ENCODE data around the gene MMP20.
"Not testable (repeated sequence)": the region's sequence is repeated elsewhere in the genome, so short reads cannot be mapped to it uniquely, and the experiment has no call there.

MMP20 gene, protein sequence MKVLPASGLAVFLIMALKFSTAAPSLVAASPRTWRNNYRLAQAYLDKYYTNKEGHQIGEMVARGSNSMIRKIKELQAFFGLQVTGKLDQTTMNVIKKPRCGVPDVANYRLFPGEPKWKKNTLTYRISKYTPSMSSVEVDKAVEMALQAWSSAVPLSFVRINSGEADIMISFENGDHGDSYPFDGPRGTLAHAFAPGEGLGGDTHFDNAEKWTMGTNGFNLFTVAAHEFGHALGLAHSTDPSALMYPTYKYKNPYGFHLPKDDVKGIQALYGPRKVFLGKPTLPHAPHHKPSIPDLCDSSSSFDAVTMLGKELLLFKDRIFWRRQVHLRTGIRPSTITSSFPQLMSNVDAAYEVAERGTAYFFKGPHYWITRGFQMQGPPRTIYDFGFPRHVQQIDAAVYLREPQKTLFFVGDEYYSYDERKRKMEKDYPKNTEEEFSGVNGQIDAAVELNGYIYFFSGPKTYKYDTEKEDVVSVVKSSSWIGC

DNA sequence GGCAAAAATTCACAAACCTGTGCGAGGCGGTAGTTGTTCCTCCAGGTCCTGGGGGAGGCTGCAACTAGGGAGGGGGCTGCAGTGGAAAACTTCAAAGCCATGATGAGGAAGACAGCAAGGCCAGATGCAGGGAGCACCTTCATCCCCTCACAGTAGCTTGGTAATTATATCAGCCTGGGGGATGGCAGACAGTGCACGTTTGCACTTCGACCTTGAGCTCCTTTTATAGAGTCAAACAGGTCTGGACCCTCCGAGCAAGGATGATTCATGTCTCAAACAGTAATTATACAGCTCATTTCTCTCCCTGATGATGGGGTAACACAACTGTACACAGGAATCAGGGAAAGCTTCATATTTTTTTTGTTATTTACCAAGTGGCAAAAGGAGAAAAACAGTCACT, at the start of gene MMP20:
MMP20 (minus strand) TSS at position 156 of the 400 bp plus-strand sequence; CDS start at position 143, 13 bp downstream.
- no peak for DNase-seq (ENCODE audit: low read depth)

DNA sequence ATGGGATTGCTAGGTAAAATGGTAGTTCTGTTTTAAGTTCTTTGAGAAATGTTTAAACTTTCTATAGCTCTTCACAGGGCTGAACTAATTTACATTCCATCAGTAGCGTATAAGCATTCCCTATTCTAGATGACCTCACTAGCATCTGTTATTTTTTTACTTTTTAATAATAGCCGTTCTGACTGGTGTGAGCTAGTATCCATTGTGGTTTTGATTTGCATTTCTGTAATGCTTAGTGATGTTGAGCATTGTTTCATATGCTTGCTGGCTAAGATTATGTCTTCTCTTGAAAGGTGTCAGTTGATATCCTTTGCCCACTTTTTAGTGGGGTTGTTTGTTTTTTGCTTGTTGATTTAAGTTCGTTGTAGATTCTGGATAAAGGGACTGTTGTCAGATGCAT, 44.5 kb upstream of the MMP20 start:
- DNase-seq (ENCODE audit: low read depth): no peak

DNA sequence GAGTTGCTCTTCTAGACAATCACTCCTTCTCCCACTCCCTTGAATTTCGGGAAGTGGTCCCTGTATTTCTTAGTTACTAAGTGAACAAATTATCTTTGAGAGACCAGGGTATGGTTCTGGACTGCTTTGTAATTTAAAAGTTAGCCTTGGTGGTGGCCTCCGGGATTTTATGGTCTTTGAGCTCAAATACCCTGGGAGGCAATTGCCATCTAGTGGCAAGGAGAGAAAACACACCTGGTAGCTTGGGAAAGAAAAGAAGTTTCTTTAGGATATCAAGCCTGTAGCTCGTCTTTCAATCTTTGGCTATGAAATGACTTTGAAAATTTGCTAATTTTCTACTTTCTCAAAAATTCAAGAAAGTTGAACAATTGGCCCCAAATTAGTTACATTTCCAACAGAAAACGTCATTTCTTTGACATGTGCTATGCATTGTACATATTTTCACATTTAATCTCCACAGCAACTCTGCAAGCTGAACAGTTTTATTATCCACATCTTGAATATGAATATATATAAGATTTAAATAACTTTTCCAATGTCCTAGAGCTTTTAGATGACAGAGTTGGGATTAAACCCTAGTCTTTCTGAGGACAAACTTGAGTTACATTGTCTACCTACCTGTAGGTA, 41.3 kb upstream of the MMP20 start:
- no peak for DNase-seq (ENCODE audit: low read depth)

DNA sequence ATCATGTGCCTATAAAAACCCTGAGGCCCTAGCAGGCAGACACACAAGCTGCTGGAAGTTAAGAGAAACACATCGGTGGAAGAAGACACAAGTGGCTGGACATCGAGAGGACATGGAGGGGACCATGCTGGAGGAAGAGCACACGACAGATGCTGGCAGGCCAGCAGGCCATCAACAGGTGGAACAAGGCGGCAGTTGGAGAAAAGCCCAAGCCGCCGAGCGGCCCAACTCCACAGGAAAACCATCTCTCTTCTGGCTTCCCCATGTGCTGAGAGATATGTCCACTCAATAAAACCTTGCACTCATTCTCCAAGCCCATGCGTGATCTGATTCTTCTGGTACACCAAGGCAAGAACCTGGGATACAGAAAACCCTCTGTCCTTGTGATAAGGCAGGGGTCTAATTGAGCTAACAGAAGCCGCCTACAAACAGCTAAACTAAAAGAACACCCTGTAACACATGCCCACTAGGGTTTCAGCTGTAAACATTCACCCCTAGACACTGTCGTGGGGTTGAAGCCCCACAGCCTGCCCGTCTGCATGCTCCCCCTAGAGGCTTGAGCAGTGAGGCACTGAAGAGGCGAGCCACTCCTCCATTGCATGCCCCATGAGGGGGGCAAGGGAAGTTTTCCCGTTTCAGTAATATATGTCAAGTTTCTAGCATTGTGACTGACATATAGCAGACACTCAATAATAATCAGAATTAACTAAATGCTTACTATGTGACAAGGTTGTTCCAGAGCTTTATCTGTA, 39.0 kb upstream of the MMP20 start:
- DNase-seq (ENCODE audit: low read depth): no peak

DNA sequence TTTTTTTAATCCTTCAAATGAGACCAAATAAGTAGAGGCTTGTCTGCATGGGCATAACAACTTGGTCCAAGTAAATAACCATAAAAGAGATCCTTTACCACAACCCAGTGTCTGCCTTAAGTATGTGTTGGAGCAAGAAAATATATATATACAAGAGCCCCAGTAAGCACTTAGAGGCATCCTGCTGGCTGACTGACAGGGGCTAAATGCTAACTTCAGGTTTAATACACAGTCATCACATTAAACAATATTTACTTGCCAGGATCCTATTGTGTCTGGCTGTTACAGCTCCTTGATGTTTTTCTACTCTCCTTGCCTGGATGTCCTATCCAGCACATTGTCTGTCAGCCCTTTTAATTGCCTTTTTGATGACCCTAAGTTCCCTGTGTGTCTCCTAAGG, 37.5 kb upstream of the MMP20 start:
- no peak for DNase-seq (ENCODE audit: low read depth)

DNA sequence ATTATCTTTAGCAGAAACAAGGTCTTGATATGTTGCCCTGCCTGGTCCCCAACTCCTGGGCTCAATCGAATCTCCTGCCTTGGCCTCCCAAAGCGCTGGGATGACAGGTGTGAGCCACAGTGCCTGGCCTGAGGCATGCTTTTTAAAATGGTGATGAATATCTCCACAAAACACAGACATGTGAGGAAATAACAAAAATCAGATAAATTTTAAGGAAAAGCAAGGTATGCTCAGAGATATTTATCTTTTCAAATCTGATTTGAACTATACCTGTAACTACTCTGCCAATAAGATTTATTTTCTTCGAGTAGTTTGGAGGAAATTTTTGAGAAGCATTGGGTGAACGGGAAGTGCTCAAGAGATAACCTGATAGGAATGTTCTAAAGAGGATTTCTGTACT, 35.9 kb upstream of the MMP20 start:
- DNase-seq (ENCODE audit: low read depth): no peak

DNA sequence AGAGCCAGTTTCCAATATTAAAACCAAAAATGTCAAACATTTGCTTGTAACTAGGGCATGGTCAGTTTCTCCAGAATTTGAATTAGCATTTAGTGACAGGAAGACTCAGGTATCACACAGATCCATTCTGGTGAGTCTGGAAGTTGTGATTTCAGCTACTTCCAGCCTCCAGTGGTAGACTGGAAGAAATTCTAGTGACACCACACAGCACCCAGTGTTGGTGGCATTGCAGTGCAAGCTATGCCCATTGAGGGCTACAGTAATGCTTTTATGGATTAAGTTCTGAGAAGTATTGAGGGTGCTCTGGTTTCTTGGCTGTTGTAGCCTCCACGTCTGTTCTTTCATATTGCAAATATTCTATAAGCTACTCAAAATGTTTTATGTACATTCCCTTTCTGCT, 31.4 kb upstream of the MMP20 start:
- DNase-seq (ENCODE audit: low read depth): no peak

DNA sequence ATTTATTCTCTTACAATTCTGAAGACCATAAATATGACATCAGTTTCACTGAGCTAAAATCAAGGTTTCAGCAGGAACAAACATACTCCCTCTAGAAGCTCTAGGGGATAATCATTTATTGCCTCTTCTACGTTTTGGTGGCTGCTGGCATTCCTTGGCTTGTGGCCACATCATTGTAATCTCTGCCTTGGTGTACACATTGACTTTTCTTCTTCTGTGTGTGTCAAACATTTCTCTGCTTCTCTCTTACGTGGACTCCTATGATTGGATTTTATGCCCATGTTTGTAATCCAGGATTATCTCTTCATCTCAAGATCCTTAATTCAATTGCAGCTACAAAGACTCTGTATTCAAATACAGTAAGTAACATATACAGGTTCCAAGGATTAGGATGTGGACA, 30.4 kb upstream of the MMP20 start:
- DNase-seq (ENCODE audit: low read depth): no peak

DNA sequence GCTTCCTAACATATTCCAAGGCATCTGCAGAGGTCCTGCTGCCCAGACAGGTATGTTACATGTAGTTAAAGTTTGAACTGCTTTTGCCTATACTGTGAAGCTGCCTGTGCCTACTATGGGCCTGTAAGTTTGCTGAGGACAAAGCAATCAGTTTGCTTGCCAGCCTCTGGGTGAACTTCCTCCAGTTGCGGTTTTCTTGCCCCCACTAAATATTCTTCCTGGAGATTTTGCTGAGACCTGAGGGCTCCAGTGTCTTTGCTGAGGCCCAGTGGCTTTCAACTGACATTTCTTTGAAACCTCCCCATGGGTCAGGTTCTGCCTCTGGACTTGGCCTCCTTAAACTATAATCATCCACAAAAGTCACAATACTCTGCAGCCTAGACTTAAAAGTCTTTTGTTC, 29.6 kb upstream of the MMP20 start:
- no peak for DNase-seq (ENCODE audit: low read depth)

DNA sequence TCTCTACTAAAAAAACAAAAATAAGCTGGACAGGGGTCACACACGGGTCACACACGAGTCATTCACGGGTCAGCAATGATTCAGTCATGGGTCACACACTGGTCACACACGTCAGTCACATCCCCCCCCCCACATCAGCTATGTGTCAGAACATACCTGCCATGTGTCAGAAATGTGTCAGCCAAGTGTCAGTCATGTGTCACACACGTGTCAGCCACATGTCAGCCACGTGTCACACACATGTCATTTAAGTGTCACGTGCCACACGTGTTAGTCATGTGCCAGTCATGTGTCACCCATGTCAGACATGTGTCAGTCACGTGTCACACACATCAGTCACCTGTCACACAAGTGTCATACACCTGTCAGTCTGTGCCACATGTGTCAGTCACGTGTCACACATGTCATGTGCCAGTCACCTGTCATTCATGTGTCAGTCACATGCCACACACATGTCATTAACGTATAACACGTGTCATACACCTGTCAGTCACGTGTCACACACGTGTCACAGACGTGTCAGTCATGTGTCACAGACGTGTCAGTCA, 28.7 kb upstream of the MMP20 start:
- DNase-seq (ENCODE audit: low read depth): no peak

DNA sequence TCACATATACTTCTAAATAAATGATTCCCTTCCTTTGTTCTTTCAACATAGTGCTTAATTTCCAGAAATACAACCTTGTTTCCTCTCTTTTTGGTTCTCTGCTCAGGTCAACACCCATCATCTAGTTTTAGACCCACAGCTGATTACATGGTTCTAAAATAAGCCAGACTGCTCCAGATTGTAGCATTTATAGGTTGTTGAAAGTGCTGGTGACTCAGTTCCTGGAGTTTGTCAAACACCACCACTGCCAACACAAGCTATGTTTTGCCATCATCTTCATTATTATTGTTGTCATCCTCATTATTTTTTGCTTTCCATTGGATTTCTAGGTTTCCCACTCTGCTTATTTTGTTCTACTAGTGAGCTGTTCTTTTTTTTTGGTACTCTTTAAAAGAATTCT, 22.3 kb upstream of the MMP20 start:
- no peak for DNase-seq (ENCODE audit: low read depth)

DNA sequence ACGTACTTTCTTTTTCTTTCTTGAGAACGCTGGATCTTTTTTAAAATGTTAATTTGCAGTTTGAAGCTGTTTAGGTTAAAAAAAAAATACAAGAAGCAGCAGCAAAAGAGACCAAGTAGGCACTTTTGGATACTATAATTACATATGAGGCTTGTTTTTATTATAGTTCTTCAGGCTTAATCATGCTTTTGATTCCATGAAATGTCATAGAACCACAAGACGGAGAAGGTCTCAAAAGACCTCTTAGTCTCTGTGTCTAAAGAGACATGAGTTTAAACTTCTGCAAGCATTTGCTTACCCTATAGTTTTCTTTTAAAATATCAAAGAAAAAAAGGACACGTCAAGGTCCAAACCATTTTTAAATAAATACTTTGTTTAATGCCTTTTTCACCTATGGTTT, 18.8 kb upstream of the MMP20 start:
- no peak for DNase-seq (ENCODE audit: low read depth)

DNA sequence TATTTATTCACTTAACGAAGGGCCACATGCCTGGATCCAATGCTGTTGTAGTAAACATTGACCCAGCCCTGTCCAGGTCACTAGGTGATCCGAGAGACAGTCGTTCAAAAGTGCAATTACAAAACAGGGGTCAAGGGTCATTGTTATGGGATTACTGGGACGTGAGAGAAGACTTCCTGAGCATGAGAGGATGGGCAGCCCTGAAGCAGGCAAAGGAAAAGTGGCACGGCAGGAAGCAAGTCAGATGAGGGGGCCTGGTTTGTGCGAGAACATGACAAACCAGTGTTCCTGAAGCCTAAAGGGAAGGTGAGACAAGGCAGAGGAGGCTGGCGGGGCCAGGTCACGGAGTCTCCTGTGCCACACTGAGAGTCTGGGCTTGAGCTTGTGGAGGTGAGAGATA, 15.8 kb upstream of the MMP20 start:
- DNase-seq (ENCODE audit: low read depth): no peak

DNA sequence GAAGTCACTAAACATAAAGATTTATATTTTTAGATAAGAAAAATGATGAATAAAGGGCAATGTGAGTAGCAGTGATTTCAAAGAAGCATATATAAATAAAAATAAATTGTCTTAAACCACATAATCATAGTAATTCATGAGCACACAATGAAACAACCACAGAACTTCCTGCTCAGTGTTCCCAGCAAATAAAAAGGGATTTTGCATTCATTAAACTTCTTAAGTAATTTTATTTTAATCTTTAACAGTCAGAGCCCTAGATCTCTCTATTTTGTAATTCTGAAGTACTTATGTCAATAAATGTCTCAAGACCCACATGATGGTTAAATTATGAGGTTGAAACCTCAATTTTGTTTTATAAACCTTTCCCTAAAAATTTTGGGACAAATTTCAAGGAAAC, 14.5 kb upstream of the MMP20 start:
- no peak for DNase-seq (ENCODE audit: low read depth)

DNA sequence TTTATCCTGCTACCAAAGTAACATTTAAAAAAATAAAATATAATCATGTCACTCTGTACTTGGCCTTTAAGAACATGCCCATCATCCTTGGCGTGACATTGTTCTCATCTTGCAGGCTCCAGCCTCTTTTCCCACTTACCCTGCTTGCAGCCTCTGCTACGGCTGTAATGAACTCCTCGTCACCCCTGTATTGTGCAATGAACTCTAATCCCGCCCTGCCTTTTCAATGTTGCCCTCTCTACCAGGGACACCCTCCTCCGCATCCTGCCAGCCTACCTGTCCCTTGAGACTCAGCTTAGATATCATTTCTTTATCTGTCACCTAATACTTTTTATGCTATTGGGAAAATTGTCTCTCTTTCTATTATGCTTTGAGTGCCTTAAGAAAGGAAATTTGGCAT, 12.6 kb upstream of the MMP20 start:
- no peak for DNase-seq (ENCODE audit: low read depth)

DNA sequence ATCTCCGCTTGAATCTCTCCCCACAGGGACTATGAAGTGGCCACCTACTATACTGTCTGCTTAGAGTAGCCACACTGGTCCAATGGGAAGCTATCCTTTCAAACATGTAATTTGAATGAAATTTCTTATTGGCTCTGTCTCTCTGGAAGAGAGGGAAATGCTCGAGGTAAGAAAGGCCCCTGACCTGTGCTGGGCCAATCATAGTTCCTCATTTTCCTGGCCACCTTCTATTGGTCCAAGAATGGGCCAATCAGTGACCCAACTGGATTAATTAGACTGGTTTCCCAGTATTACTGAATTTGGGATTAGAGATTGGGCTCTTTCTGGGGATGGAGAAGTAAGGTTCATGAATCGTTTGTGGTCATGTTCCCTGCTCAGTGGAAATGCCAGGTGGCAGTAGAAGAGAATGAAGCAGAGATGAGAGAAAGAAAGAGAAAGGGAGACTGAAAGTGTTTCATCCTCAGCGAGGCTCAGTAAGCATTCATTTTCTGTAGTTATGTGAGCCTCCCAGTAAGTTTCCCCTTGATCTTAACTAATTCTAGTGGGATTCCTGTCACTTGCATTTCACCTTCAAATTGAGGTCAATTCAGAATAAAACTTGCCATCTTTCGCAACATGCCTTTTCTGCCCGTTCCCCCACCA, 8.4 kb upstream of the MMP20 start:
- DNase-seq (ENCODE audit: low read depth): no peak

DNA sequence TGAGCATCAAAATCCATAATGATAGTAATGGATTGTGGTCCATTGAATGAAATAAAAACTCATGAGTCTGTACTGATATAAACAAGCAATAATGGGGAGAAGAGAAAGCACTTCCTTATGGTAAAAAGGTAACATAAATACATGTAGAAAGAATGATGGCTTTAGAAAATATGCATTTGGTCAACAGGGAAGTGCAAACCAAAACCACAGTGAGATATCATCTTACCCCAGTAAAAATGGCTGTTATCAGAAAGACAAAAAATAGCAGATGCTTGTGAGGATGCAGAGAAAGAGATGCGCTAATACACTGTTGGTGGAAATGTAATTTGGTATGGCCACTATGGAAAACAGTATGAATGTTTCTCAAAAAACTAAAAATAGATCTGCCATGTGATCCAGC, 6.9 kb upstream of the MMP20 start:
- DNase-seq (ENCODE audit: low read depth): no peak

DNA sequence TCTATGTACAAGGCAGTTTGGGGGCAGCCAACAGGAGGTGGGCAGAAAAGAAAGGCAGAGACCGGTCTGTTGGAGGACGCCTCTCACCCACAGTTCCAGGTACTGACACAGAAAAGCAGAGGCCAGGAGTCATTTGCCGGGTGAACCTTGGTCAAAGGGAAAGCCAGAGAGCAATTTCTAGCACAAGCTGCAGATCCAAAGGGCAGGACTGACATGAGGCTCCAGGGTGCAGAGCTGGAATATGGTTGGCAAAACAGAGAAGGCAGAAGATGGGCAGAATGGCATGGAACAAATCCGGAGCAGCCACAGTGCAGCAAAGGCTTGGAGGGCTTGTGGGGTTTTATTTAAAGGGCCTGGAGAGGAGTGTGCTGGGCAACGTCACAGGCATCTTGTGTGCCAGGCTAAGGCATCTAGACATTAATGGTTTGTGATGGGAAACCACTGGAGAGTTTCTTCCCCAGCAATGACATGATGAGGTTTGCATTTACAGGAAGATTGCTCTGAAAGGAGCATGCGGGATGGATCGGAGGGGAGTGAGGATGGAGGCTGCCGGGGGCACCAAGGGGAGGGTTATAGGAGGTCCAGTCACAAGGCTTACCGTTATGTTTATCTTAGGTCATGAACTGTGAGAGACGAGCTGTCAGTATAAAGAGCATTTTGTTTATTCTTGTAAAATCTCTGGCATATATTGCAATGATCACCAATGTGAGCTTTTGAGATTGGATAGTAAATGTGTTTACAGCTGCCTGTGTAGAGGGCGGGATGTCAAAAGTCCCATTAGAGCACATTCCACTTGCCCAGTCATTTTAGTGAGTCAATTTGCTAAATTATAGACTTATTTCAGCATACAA, 5.7 kb upstream of the MMP20 start:
- no peak for DNase-seq (ENCODE audit: low read depth)

DNA sequence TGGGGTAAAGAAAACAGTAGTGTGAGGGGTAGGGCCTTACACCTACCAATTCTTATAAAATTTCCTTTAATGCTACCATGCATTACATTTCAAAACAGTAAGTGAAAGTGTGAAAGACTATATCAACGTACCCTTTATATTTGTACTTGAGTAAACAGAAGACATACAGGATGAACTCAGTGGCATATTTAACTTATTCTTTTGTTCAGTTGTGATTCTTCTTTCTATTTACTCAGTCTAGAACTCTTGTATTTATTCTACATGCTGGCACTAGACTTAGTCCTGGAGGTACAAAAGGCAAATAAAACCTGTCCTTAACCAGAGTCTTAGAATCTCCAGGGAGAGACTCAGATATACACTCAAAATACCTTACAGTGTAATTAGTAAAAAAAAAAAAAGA, 4.8 kb upstream of the MMP20 start:
- DNase-seq (ENCODE audit: low read depth): not testable (repeated sequence)

DNA sequence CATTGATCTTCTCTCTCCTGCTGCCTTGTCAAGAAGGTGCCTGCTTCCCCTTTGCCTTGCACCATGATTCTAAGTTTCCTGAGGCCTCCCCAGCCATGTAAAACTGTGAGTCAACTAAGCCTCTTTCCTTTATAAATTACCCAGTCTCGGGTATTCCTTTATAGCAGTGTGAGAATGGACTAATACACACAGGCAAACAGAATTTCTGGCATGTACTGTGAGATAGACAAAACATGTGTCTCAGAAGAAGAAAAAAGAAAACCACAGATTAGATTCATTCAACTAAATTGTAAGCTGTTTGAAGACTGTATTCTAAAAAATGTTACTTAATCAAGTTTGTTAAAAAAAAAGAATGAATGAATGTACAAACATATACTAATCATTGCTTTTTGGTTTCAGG, 1.5 kb upstream of the MMP20 start:
- DNase-seq (ENCODE audit: low read depth): no peak

DNA sequence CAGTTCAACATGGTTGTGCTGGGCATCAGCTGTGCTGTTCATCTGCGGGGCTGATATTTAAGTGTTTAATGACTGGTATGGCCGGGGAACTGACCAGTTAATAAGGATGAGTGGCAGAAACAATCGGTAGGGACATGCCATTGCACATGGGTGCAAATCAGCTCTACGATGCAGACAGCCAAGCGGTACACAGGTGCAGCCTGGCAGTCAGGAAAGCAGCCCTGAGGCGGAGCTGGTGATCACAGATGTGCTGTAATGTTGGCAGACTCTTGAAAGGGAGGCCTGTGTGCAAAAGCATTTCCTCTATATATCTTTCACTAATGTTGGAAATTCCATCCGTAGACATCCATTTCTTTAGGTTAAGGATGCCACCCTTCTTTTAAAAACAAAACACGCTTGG, 1.1 kb downstream of the MMP20 start:
- DNase-seq (ENCODE audit: low read depth): no peak
